GM19328 (cell line): Measurements from ENCODE around the gene WDR45B.
"Not testable (repeated sequence)": the region's sequence is repeated elsewhere in the genome, so short reads cannot be mapped to it uniquely, and the experiment has no call there.

Source experiments
- ATAC-seq: cut with Tn5 transposase; IDR thresholded peaks from one replicate; pipeline ENCODE4 v1.9.1; 2021; ENCODE audit warnings: mild to moderate bottlenecking, moderate library complexity; ENCODE audit not compliant: unreplicated experiment

Gene WDR45B

DNA sequence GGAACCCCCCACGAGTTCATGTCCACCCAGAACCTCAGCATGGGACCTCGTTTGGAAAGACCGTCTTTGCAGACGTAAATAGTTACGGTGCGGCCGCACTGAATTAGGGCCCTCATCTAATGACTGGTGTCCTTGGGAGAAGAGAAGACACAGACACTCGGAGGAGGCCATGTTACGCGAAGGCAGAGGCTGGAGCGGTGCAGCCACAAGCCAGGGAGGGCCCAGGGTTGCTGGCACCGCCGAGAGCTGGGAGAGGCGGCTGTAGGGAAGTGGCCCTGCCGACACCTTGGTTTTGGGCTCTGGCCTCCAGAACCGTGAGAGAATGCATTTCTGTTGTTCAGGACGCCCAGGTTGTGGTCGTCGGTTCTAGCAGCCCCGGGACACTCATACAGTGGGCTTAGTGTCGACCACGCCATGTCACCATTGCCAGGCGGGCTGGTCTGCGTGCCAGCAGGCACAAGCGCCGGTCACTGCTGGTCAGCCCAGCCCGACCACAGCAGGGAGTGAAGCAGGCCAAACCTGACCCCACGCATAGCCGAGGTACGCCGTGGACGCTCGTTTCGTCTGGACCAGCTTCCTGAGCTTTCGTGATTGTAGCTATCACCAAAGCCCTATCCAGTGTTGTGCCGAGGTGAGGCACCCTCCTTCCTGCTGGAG, 10.7 kb upstream of the WDR45B start:
- no peak for ATAC-seq

GRCh38 chr17:82658331-82658730, 10.1 kb upstream of the WDR45B start:
- ATAC-seq: no peak

DNA sequence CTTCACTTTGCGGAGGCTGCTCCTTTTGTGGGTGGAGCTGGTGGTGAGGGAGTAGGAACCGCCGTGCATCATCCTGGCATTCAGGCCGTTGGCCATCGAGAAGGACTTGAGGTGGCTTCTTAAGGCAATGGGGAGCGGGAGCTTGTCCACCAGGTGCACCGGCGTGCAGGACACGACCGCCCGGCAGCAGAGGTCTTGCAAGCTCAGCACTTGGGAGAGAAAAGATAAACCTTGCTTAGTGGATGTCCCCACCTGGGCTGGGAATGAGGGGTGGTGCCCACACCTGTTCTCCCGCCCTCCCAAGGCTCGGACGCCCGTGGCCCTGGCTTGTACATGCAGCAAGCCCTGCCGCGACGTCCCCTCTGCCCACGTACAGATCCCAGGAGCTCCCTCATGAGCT, 9.7 kb upstream of the WDR45B start:
- no peak for ATAC-seq

DNA sequence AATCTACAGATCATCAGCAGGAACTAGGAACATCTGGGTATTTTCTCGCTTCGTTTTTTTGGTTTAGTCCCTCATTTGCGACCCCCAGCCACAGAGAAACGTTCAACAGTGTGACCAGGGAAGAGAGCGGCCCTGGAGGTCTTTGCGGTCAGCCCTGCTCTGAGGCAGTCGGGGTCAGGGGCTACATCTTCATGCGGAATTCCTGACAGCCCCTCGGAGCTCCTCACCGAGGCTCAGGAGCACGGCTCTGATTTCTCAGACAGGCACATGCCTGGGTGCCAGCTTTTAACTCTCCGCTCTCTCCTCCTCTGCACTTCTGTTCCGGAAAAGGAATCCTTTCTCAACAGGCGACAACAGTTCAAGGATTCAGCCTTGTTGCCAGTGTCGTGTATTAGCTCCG, 8.0 kb upstream of the WDR45B start:
- ATAC-seq: no peak

GRCh38 chr17:82655523-82655922, 7.3 kb upstream of the WDR45B start:
- ATAC-seq: no peak

DNA sequence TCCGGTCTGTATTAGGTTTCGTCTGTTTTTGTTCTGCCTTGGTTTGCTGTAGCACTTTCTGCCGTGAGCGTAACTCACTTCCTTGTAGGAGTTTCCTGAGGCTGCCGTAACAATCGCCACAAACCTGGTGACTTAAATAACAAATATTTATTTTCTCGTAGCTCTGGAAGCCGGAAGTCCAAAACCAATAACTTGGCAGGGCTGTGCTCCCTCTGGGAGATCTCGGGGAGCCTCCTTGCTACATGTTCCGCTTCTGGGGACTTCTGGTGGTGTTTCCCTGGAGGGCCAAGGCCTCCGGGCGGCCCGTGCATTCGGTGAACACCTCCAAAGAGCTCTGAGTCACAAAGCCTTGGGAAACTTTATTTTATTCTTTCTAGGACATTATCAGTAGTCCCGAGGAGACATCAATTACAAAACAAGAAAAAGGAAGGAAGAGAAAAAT, 6.8 kb upstream of the WDR45B start:
- ATAC-seq: no peak

GRCh38 chr17:82654611-82655010, 6.4 kb upstream of the WDR45B start:
- not testable (repeated sequence) for ATAC-seq

- ATAC-seq: no peak
Observed at GRCh38 chr17:82653651-82654528, 5.6 kb upstream of the WDR45B start.

DNA sequence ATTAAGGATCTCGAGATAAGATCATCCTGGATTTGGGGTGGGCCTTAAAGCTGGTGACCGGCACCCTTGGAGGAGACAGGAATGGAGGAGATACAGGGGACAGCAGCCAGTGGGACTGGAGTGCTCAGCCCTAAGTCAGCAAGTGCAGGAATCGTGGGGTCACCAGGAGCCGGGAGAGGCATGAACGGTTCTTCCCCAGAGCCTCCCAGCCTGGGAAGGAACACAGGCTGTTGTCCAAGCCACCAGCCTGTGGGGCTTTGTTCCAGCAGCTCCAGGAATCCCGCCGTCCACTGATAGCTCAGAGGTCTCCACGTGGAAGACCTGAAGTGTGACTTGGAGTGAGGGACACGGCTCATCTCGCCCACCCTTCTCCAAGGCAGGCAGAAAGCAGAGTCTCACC, 2.5 kb upstream of the WDR45B start:
- no peak for ATAC-seq

DNA sequence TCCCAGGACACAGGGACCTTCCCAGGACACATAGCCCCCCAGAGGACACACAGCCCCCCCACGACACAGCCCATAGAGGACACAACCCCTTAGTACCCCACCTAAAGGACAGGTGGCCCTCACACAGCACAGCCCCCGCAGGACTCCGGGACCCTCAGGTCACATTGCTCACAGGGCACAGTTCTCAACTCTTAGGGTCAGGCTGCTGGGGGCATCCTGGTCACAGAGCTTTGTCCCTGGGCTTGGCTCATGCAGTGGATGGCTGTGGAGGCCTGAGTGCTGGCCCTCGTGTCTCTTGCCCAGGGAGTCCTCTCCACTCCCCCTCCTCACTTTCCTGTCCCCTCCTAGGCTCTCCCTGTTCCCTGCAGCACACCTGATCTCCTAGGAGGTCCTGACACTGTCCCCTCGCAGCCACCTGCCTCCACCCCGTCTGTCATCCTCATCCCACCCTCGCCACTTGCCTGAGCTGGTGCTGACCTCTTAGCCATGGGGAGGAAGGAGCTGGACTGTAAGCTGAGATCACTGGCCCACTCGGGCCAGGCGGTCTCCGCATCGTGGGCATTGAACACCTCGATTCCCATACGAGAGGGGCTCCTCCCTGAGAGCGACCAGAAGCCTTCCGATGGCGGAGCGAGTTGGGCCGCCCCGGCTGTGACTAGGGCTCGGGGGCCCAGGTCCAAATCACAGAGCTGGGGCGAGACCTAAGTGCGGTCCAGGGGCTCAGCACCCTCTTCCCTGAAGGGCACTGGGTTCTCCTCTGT, 1.4 kb upstream of the WDR45B start:
- no peak for ATAC-seq

DNA sequence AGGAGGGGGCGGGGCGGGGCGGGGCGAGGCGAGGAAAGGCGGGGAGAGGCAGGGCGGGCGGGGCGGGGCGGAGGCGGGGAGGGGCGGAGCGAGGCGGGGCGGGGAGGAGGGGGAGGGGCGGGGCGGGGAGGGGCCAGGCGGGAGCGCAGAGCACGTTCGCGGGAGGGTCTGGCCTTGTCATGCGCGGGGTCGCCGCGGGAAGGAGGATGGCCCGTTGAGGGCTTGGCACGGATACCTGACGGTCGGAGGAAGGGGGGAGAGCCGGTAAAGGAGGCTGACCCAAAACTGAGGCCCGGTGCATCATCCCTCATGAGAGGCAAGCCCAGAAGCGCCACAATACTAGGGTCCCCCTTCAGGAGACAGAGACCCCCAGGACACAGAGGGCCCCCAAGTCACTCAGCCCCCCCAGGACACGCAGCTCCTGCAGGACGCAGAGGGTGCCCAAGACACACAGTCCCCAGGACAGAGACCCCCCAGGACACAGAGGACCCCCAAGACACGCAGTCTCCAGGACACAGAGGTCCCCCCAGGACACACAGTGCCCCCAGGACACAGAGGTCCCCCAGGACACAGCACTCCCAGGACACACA, 593 bp upstream of the WDR45B start:
- ATAC-seq: no peak

DNA sequence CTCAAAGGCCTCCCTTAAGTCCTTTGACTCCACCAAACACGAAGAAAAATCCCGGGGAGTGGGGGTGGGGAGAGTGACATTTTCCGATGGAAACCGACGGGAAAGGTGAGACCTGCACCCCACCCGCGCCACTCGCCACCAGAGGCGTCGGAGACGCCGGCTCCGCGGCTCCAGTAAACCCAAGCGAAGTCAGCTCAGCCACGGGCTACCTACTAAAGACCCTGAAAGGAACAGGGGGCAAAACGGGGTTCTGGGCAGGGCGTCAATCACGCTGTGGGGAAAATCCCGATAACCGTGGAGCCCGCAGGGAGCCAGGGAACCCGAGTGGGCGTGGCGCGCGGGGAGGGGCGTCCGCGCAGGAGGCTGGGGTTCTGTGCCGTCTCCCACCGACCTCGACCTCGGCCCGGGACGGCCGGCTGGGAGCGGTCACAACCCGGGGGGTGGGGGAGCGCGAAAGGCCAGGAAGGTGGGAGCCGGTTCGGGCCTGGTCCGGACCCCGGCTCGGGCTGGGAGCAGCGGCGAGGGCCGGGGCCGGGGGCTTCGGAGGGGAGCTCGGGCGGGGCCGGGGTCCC, 565 bp downstream of the WDR45B start:
- ATAC-seq: peak; percentile 10

GRCh38 chr17:82645516-82645915, 2.7 kb downstream of the WDR45B start:
- ATAC-seq: no peak

- ATAC-seq: no peak
Observed at GRCh38 chr17:82644148-82644547, 4.1 kb downstream of the WDR45B start.

DNA sequence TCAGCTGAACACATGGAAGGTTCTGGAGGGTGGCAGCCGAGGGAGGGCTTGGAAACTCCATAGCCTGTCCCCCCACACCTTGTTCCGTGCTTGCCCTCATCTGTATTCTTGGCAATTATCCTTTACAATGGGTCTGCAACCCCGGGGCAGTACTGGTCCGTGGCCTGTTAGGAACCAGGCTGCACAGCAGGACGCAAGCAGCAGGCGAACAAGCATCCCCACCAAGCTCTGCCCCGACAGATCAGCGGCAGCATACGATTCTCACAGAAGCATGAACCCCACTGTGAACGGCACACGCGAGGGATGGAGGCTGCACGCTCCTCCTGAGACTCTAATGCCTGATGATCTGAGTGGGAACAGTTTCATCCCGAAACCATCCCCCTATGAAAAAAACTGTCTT, 6.2 kb downstream of the WDR45B start:
- ATAC-seq: no peak

DNA sequence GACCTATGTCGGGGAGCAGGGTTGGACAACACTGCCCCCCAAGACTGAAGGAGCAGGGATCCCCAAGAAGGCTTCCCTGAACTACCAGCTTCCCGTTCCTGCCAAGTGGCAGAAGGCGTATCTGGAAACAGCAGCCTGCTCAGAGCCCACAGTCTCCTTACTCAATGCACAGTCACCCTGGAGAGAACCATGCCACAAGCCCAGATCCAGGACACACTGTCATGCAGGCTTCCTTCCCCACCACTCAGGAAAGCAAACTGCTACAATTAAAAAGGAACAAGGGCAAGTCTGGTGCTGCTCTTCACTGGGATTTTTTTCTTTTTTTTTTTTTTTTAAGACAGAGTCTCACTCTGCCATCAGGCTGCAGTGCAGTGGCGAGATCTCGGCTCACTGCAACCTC, 8.2 kb downstream of the WDR45B start:
- no peak for ATAC-seq

DNA sequence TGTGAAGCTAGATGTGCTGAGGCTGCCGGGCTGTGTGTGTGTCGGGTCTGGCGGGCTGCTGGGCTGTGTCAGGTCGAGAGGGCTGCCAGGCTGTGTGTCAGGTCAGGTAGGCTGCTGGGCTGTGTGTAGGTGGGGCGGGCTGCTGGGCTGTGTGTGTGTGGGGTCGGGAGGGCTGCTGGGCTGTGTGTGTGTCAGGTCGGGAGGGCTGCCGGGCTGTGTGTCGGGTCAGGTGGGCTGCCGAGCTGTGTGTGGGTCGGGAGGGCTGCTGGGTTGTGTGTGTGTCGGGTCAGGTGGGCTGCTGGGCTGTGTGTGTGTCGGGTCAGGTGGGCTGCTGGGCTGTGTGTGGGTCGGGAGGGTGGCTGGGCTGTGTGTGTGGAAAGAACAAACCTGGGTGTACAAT, 8.6 kb downstream of the WDR45B start:
- no peak for ATAC-seq

- ATAC-seq: no peak
Observed at GRCh38 chr17:82638183-82638773, 10.0 kb downstream of the WDR45B start.

DNA sequence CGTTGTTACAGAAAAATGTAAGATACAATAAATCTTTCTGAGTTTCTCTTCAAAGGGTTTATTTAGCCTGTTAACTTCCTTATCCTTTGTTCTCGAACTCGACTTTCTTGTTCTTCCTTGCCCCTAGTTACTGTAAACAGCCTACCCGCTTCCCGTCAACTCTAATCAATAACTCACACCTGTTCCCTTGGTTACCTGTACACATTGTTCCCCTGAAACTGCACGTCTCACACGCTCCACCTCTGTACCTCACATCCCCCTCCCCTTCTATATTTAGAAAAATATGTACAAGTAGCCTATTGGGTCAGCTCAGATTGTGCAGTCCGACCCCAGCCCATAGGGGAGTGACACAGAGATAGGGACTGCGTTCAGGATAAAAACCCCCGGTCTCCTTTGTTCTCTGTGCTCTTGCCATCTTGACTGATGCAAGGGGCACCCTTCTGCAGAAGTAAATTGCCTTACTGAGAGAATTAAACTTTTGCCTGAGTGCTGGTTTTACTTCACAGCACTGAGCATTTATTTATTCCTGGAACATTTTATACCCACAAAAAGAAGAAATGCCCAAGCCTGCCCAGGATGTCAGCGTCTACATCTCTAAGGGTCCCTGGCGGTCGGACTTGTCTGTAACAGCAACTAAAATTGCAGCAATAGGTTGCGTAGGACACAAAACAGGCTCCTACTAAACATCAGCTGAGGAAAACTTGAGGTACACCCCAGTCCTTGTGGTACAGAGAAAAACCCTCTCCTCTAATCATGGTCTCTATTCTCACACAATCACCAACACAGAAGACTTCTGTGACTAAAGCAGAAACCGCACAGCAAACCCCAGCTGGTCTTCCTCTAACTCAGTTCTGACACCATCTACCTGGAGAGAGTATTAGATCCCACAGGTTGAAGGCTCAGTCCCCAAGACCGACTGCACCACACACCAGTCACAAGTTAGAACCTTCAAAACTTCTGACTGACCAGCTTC, 11.3 kb downstream of the WDR45B start:
- no peak for ATAC-seq
